Neural progenitor cell (in vitro differentiated cells): ENCODE data around the gene FHAD1.

Source experiments
- EZH2phosphoT487 ChIP-seq: fragments of 200-600 bp; sonication (generic); IDR thresholded peaks from 2 replicates; pipeline ENCODE4 v1.6.1; 2017; ENCODE audit warnings: antibody characterized with exemption
- TF ChIP-seq, protein P1 (sequence below): fragments of 200-600 bp; sonication (generic); IDR thresholded peaks from 2 replicates; pipeline ENCODE4 v1.5.1; 2017; ENCODE audit warnings: antibody characterized with exemption, mild to moderate bottlenecking

DNA sequence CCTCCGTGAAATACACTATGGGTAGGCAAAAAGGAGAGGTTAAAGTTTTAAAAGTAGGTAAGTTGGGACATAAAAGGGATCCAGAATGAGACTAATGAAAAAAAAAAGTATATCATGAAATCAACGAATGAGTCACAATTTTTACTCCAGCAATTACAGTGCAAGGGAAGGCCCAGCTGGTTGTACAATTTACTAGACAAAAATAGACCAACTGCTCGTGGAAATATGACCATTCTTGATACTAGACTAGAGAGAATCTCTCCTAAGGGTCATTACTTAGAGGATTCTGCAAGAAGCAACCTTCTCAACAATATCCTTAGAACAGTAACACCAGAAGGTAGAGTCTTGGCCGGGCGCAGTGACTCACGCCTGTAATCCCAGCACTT, 107.5 kb downstream of the FHAD1 start:
- TF ChIP-seq, protein P1, sequence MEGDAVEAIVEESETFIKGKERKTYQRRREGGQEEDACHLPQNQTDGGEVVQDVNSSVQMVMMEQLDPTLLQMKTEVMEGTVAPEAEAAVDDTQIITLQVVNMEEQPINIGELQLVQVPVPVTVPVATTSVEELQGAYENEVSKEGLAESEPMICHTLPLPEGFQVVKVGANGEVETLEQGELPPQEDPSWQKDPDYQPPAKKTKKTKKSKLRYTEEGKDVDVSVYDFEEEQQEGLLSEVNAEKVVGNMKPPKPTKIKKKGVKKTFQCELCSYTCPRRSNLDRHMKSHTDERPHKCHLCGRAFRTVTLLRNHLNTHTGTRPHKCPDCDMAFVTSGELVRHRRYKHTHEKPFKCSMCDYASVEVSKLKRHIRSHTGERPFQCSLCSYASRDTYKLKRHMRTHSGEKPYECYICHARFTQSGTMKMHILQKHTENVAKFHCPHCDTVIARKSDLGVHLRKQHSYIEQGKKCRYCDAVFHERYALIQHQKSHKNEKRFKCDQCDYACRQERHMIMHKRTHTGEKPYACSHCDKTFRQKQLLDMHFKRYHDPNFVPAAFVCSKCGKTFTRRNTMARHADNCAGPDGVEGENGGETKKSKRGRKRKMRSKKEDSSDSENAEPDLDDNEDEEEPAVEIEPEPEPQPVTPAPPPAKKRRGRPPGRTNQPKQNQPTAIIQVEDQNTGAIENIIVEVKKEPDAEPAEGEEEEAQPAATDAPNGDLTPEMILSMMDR: no peak
- TF ChIP-seq EZH2phosphoT487: no peak
